CD4-positive, alpha-beta memory T cell (primary cell): ENCODE results near the gene COL1A1. TPM values are rescaled to one million over a fixed set of nuclear protein-coding genes. Genes with fewer than 3 reads are reported as not detected.
A peak's percentile ranks its signal among the peaks of the same experiment; 100 is the strongest.

ENCODE experiments used
- CTCF ChIA-PET: fragments of 350-600 bp; sonication (Branson Sonifier 250); formaldehyde crosslinking; loops from one replicate; lab custom pipeline; 2021; ENCODE audit warnings: inconsistent platforms; ENCODE audit not compliant: partially characterized antibody; lab: Charles Lee
- POLR2A ChIA-PET: fragments of 350-600 bp; sonication (Branson Sonifier 250); formaldehyde crosslinking; loops from one replicate; lab custom pipeline; 2021; ENCODE audit not compliant: partially characterized antibody; lab: Charles Lee
- DNase-seq, 5 donors: peaks; one replicate each; pipeline versions ENCODE4 v3.0.0 to v3.0.0-alpha.2; 2020 to 2022; ENCODE audit warnings: mixed read lengths in 1 of 5
- H3K27ac ChIP-seq: one replicate; pipeline ENCODE4 v1.7.0; 2013; ENCODE audit warnings: low read depth, low read length
- H3K27me3 ChIP-seq: 2 replicates; pipeline ENCODE4 v1.7.0; 2013; ENCODE audit warnings: mild to moderate bottlenecking, low read length, moderate library complexity; ENCODE audit not compliant: insufficient read depth
- H3K36me3 ChIP-seq: 2 replicates; pipeline ENCODE4 v1.7.0; 2013; ENCODE audit warnings: mild to moderate bottlenecking, low read length, moderate library complexity; ENCODE audit not compliant: insufficient read depth
- H3K4me1 ChIP-seq: 2 replicates; pipeline ENCODE4 v1.7.0; 2013; ENCODE audit warnings: mild to moderate bottlenecking, low read length, moderate library complexity; ENCODE audit not compliant: insufficient read depth
- H3K4me3 ChIP-seq, 2 donors: one replicate each; pipeline ENCODE4 v1.7.0; 2013; ENCODE audit warnings: low read length in 2 of 2, mild to moderate bottlenecking in 1 of 2
- H3K9me3 ChIP-seq, 2 donors: one replicate each; pipeline ENCODE4 v1.7.0; 2013; ENCODE audit warnings: low read length in 2 of 2, control low read depth in 1 of 2; ENCODE audit not compliant: control insufficient read depth in 1 of 2
- H3K27ac Mint-ChIP-seq, 7 donors: one replicate each; pipeline ENCODE4 v1.8.0; 2020 to 2021; ENCODE audit warnings: mixed read lengths in 7 of 7, mild to moderate bottlenecking in 6 of 7, inconsistent platforms in 3 of 7, moderate library complexity in 3 of 7
- H3K27me3 Mint-ChIP-seq, 2 donors: one replicate each; pipeline ENCODE4 v1.8.0; 2020 to 2021; ENCODE audit warnings: mixed read lengths in 2 of 2
- H3K36me3 Mint-ChIP-seq, 2 donors: one replicate each; pipeline ENCODE4 v1.8.0; 2020 to 2021; ENCODE audit warnings: mixed read lengths in 2 of 2, inconsistent platforms in 1 of 2, mild to moderate bottlenecking in 1 of 2
- H3K4me1 Mint-ChIP-seq, 4 donors: one replicate each; pipeline ENCODE4 v1.8.0; 2020 to 2021; ENCODE audit warnings: mixed read lengths in 4 of 4, mild to moderate bottlenecking in 1 of 4
- H3K4me3 Mint-ChIP-seq, 8 donors: one replicate each; pipeline ENCODE4 v1.8.0; 2020 to 2021; ENCODE audit warnings: mixed read lengths in 8 of 8, mild to moderate bottlenecking in 7 of 8, moderate library complexity in 6 of 8, inconsistent platforms in 3 of 8
- H3K9me3 Mint-ChIP-seq, 8 donors: one replicate each; pipeline ENCODE4 v1.8.0; 2020 to 2021; ENCODE audit warnings: mixed read lengths in 8 of 8, mild to moderate bottlenecking in 5 of 8, inconsistent platforms in 3 of 8, moderate library complexity in 1 of 8
- intact Hi-C: fragments of 100-400 bp; cut with micrococcal nuclease; formaldehyde crosslinking; loops from one replicate; pipeline ENCODE4 v1.15.1; 2023
- polyA plus RNA-seq, 2 donors: library from polyadenylated mRNA; unstranded; fragments of 300-500 nt; fragmentation: Illumina TruSeq; gene quantifications; one replicate each; pipeline ENCODE4 v1.2.3, GENCODE V29; 2021
- total RNA-seq, 2 experiments: library from RNA; stranded (reverse); gene quantifications; one replicate each; pipeline ENCODE4 v1.2.3, GENCODE V29; 2021

Gene COL1A1
- total and polyA plus RNA-seq, 4 experiments from 2014 or later: 1.0 to 1.6 TPM; not detected in 2

DNA sequence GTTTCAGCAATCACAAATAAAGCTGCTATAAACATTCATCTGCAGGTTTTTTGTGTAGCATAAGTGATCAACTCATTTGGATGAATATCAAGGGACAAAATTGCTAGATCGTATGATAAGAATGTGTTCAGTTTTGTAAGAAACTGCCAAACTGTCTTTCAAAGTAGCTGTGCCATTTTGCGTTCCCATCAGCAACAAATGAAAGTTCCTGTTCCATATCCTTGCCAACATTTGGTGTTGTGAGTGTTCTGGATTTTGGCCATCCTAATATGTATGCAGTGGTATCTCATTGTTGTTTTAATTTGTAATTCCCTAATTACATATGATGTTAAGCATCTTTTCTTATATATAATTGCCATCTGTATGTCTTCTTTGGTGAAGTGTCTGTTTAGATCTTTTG lies 36.5 kb upstream of the COL1A1 start:
- Mint-ChIP-seq H3K4me3 (no peak overlapping the region), H3K27me3 (peaks cover 27 to 39% of the 10 kb centered on the region in 2 donors), H3K36me3 (no peaks in the 10 kb centered on the region), H3K9me3 (peaks cover 0 to 14% (median 4%) of the 10 kb centered on the region in 8 donors), H3K4me1 (peaks cover 0 to 2% (median 0%) of the 10 kb centered on the region in 4 donors), H3K27ac (no peak overlapping the region)
- ChIA-PET CTCF (no interaction called here), POLR2A (no interaction called here)
- DNase-seq: no peak
- H3K9me3 ChIP-seq: no peaks in the 10 kb centered on the region
- H3K27ac ChIP-seq: no peak overlapping the region
- intact Hi-C loops: no loop called here
- peaks cover 8% of the 10 kb centered on the region for H3K27me3 ChIP-seq
- H3K36me3 ChIP-seq: no peaks in the 10 kb centered on the region
- no peak overlapping the region for H3K4me3 ChIP-seq
- no peaks in the 10 kb centered on the region for H3K4me1 ChIP-seq

DNA sequence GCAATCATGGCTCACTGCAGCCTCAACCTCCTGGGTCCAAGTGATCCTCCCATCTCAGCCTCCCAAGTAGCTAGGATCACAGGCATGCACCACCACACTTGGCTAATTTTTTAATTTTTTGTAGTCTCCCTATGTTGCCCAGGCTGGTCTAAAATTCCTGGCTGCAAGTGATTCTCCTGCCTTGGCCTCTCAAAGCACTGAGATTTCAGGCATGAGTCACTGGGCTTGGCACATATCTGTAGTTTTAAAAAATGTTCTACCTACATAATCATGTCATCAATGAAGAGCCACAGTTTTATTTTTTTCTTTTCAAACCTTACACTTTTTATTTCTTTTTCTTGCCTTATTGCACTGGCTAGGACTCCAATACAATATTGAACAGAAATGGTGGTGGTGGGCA lies 33.1 kb upstream of the COL1A1 start:
- Histone ChIP-seq H3K4me1 (no peaks in the 10 kb centered on the region), H3K27me3 (peaks cover 8% of the 10 kb centered on the region), H3K36me3 (no peaks in the 10 kb centered on the region), H3K4me3 (no peak overlapping the region), H3K27ac (no peak overlapping the region), H3K9me3 (no peaks in the 10 kb centered on the region)
- Mint-ChIP-seq H3K27ac (no peak overlapping the region), H3K36me3 (no peaks in the 10 kb centered on the region), H3K27me3 (peaks cover 20 to 33% of the 10 kb centered on the region in 2 donors), H3K9me3 (peaks cover 0 to 14% (median 4%) of the 10 kb centered on the region in 8 donors), H3K4me1 (peaks cover 0 to 4% (median 2%) of the 10 kb centered on the region in 4 donors), H3K4me3 (no peak overlapping the region)
- CTCF ChIA-PET: no interaction called here
- intact Hi-C loops: no loop called here
- no peak for DNase-seq
- POLR2A ChIA-PET: interaction anchor here (1.0 kb wide), 1 partner anchor 11 kb away, joined by 4 read pairs; no protein-coding TSS in a partner anchor

DNA sequence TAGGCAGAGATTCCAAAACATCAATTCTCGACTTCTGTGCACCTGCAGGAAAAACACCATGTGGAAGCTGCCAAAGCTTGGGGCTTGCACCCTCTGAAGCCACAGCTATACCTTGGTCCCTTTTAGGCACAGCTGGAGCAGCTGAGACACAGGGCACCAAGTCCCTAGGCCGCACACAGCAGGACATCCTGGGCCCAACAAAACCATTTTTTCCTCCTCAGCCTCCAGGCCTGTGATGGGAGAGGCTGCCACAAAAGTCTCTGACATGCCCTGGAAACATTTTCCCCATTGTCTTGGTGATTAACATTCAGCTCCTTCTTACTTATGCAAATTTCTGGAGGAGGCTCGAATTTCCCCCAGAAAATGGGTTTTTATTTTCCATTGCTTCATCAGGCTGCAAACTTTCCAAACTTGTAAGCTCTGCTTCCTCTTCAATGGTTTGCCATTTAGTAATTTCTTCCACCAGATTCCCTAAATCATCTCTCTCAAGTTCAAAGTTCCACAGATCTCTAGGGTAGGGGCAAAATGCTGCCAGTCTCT lies 24.3 kb upstream of the COL1A1 start:
- no peaks in the 10 kb centered on the region for H3K27me3 ChIP-seq
- Mint-ChIP-seq H3K27ac (no peak overlapping the region), H3K4me1 (no peaks in the 10 kb centered on the region), H3K9me3 (peaks cover 0 to 37% (median 23%) of the 10 kb centered on the region in 8 donors), H3K36me3 (peaks cover 0 to 13% of the 10 kb centered on the region in 2 donors), H3K27me3 (peaks cover 3 to 5% of the 10 kb centered on the region in 2 donors), H3K4me3 (no peak overlapping the region)
- H3K27ac ChIP-seq: no peak overlapping the region
- intact Hi-C loops: no loop called here
- no peaks in the 10 kb centered on the region for H3K36me3 ChIP-seq
- H3K9me3 ChIP-seq: no peaks in the 10 kb centered on the region
- POLR2A ChIA-PET: no interaction called here
- CTCF ChIA-PET: interaction anchor here (1.0 to 1.5 kb wide), 2 partner anchors 9 to 26 kb away, joined by 3 read pairs; no protein-coding TSS in a partner anchor
- H3K4me1 ChIP-seq: no peaks in the 10 kb centered on the region
- DNase-seq: no peak
- H3K4me3 ChIP-seq: no peak overlapping the region

DNA sequence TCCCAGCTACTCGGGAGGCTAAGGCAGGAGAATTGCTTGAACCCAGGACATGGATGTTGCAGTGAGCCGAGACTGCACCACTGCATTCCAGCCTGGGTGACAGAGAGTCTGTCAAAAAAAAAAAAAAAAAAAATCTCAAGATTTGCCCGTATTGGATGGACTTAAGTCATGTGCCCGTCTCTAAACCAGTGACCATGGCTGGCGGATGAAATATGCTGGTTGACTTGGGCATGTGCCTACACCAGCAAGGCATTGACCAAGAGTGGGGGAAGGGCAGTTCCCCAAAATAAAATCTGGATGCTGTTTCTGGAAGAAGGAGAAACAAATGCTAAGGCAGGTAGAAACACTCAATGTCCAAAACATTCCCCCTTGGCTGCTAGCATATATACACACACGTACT lies 21.5 kb upstream of the COL1A1 start:
- H3K9me3 ChIP-seq: no peaks in the 10 kb centered on the region
- H3K36me3 ChIP-seq: no peaks in the 10 kb centered on the region
- H3K27ac Mint-ChIP-seq: no peak overlapping the region
- POLR2A ChIA-PET: no interaction called here
- intact Hi-C loops: no loop called here
- no peak overlapping the region for H3K4me3 Mint-ChIP-seq
- no peaks in the 10 kb centered on the region for H3K27me3 ChIP-seq
- peaks cover 0 to 13% of the 10 kb centered on the region in 2 donors for H3K36me3 Mint-ChIP-seq
- no peaks in the 10 kb centered on the region for H3K4me1 ChIP-seq
- H3K9me3 Mint-ChIP-seq: peaks cover 0 to 31% (median 21%) of the 10 kb centered on the region in 8 donors
- H3K27me3 Mint-ChIP-seq: peaks cover 5 to 9% of the 10 kb centered on the region in 2 donors
- DNase-seq: no peak
- no peak overlapping the region for H3K4me3 ChIP-seq
- H3K27ac ChIP-seq: no peak overlapping the region
- no peaks in the 10 kb centered on the region for H3K4me1 Mint-ChIP-seq
- CTCF ChIA-PET: no interaction called here

DNA sequence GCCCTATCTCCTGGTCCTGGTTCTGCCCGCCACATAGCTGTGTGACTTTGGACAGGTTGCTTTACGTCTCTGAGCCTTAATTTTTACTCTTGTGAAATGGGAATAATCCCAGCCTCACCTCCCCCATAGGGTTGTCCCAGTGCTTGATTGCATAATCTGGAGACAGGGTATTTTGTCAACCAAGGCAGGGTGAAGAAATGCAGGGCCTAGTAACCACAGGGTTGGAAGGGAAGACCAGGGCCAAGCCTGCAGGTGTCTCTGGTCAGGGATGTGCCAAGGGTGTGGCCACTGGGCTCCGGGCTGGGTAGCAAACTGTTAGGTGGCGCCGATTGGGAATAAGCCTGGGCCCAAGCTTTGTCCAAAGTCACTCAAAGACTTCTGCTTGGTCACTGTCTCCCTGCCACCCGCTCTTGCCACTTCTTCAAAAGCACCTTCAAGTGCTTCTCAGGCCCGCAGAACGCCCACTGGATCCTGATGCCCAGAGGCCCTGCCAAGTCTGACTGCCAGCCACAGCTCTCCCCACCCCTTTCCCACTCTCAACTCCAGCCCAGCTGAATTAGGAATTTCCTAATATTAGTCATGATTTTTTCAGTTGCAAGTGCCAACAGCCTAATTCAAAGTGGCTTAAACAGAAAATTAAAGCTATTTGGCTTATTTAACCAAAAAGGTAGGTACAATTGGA lies 20.6 kb upstream of the COL1A1 start:
- H3K36me3 Mint-ChIP-seq: peaks cover 0 to 13% of the 10 kb centered on the region in 2 donors
- intact Hi-C loops: no loop called here
- H3K4me3 Mint-ChIP-seq: no peak overlapping the region
- Histone ChIP-seq H3K9me3 (no peaks in the 10 kb centered on the region), H3K4me3 (no peak overlapping the region), H3K4me1 (no peaks in the 10 kb centered on the region), H3K27me3 (no peaks in the 10 kb centered on the region), H3K36me3 (no peaks in the 10 kb centered on the region), H3K27ac (no peak overlapping the region)
- H3K9me3 Mint-ChIP-seq: peaks cover 0 to 28% (median 18%) of the 10 kb centered on the region in 8 donors
- CTCF ChIA-PET: no interaction called here
- no peak for DNase-seq
- H3K27me3 Mint-ChIP-seq: peaks cover 5 to 9% of the 10 kb centered on the region in 2 donors
- POLR2A ChIA-PET: no interaction called here
- no peaks in the 10 kb centered on the region for H3K4me1 Mint-ChIP-seq
- peak overlapping the region in 1 of 7 donors; percentile 8 for H3K27ac Mint-ChIP-seq

DNA sequence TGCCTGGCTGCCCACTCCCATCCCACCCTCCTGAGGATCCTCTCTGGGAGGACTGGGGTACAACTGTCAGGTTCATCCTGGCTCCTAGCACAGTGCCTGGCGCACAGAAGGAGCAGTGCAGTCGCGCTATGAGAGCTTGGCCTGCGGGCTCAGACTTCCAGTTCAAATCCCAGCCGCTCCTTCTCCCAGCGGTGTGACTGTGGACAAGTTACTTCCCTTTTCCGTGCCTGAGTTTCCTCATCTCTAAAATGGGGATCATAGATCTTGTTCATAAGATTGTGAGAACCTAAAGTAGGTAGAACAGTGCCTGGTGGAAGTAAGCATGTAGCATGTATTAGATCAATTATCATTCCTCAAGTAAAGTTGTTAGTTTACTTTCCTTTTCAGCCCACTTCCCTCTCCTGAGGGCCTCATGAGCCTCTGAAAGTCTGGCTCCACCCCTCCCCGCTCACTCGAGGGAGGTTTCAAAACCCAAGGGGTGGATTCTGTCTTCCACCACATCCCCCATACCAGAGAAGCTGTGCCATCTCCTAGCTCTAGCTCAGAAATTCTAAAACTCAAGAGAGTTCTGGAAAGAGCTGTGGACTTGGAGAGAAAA lies 19.9 kb upstream of the COL1A1 start:
- Histone ChIP-seq H3K27me3 (no peaks in the 10 kb centered on the region), H3K36me3 (no peaks in the 10 kb centered on the region), H3K4me1 (no peaks in the 10 kb centered on the region), H3K27ac (no peak overlapping the region), H3K9me3 (no peaks in the 10 kb centered on the region), H3K4me3 (no peak overlapping the region)
- peaks cover 0 to 13% of the 10 kb centered on the region in 2 donors for H3K36me3 Mint-ChIP-seq
- peak overlapping the region in 2 of 7 donors; percentile 8 to 31 for H3K27ac Mint-ChIP-seq
- ChIA-PET POLR2A (no interaction called here), CTCF (no interaction called here)
- peaks cover 0 to 21% (median 17%) of the 10 kb centered on the region in 8 donors for H3K9me3 Mint-ChIP-seq
- DNase-seq: no peak
- H3K4me3 Mint-ChIP-seq: no peak overlapping the region
- intact Hi-C loops: no loop called here
- no peaks in the 10 kb centered on the region for H3K4me1 Mint-ChIP-seq
- H3K27me3 Mint-ChIP-seq: peaks cover 5 to 9% of the 10 kb centered on the region in 2 donors

DNA sequence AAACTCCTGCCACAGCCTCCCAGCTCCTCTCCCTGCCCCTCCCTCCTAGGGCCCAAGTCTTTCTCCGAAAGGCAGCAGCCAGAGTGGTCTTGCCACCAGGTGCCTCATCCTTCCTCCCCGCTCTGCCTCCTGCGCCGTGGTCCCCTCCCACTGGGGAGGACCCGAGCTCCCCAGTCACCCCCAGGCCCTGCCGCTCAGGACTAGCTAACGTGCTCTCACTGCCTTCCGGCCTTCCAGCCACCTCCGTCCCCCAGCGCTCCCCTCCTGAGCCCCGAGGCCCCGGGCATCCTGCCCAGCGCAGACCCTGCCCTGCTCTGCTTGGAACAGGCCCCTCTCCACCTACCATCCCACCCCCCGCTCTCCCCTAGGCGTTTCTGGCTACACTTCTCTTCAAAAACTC lies 19.4 kb upstream of the COL1A1 start:
- H3K36me3 Mint-ChIP-seq: peaks cover 0 to 9% of the 10 kb centered on the region in 2 donors
- no peaks in the 10 kb centered on the region for H3K27me3 ChIP-seq
- no peak overlapping the region for H3K4me3 Mint-ChIP-seq
- peaks cover 0 to 16% (median 13%) of the 10 kb centered on the region in 8 donors for H3K9me3 Mint-ChIP-seq
- H3K4me3 ChIP-seq: no peak overlapping the region
- H3K27ac Mint-ChIP-seq: no peak overlapping the region
- ChIA-PET POLR2A (no interaction called here), CTCF (interaction anchor here (0.9 kb wide), 1 partner anchor 21 kb away, joined by 3 read pairs; no protein-coding TSS in a partner anchor)
- no peaks in the 10 kb centered on the region for H3K4me1 Mint-ChIP-seq
- no peaks in the 10 kb centered on the region for H3K9me3 ChIP-seq
- H3K27me3 Mint-ChIP-seq: peaks cover 5 to 8% of the 10 kb centered on the region in 2 donors
- no peaks in the 10 kb centered on the region for H3K36me3 ChIP-seq
- H3K4me1 ChIP-seq: no peaks in the 10 kb centered on the region
- H3K27ac ChIP-seq: no peak overlapping the region
- intact Hi-C loops: no loop called here
- DNase-seq: no peak
